ENCODE measurements around the gene IL18BP.

IL18BP gene

DNA sequence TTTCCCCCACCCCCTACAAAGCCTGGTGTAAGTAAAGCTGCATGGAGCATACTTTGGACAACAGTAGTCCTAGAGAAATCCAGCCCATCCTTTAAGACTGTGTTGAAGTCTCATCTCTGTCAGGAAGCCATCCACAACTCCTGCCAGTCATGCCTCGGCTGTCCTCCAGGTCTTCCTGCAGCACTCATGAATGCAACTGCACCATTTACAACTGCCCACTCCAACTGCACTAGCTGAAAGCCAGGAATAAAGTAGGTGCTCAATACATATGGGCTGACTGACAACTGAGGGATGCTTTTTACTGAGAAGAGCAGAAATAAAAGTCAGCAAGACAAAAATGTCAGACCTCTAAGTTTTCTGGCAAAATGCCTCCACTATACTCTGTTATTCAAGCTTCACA is 27.4 kb downstream of the IL18BP start:
- no peak overlapping the region for H3K4me3 ChIP-seq (ENCODE audit: insufficient read depth, low read depth, low read length)
- no peaks in the 10 kb centered on the region for H3K4me1 ChIP-seq (ENCODE audit: control insufficient read depth, insufficient read depth, low read length)
- no peaks in the 10 kb centered on the region for H3K27me3 ChIP-seq (ENCODE audit: control insufficient read depth, insufficient read depth, low read length, poor library complexity, severe bottlenecking)
- no peaks in the 10 kb centered on the region for H3K9me3 ChIP-seq (ENCODE audit: control insufficient read depth, low read length)
- H3K36me3 ChIP-seq (ENCODE audit: control insufficient read depth, insufficient read depth, low read length): peaks cover 42% of the 10 kb centered on the region
- 87 to 88% methylated on average over 1 of the region's 1 CpG for WGBS, 2 experiments
- peak overlapping the region; percentile 12 for H3K27ac ChIP-seq (ENCODE audit: insufficient read depth, low read depth, low read length, poor library complexity, severe bottlenecking)

DNA sequence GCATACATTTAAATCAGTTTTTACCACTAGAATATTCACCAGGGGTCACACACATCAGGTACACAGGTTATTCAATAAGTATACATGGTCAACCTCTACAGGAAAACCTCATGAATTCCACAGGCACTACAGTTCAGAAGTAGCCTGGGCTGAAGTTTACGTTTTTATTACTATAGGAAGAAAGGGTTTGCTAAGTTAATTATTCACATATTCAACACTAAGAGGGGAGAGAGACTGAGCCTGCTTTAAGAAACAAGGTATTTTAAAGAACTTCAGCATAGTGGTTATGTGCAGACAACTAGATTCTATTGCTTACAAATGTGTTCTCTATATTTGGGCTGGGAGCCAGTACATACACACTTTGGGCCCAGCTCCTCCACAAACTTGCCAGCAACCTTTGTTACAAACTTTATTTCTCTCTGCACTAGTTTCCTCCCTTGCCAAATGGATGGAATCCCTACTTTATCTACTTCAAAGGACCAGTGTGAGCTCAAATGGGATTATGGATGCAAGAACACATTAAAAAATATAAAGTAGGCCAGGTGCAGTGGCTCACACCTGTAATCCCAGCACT is 31.9 kb downstream of the IL18BP start:
- 100% methylated on average over 1 of the region's 1 CpG; no CpG with 5 or more reads in 1 of the 2 experiments for WGBS, 2 experiments
- no peaks in the 10 kb centered on the region for H3K4me1 ChIP-seq (ENCODE audit: control insufficient read depth, insufficient read depth, low read length)
- peaks cover 28% of the 10 kb centered on the region for H3K36me3 ChIP-seq (ENCODE audit: control insufficient read depth, insufficient read depth, low read length)
- no peaks in the 10 kb centered on the region for H3K9me3 ChIP-seq (ENCODE audit: control insufficient read depth, low read length)
- no peak overlapping the region for H3K4me3 ChIP-seq (ENCODE audit: insufficient read depth, low read depth, low read length)
- H3K27ac ChIP-seq (ENCODE audit: insufficient read depth, low read depth, low read length, poor library complexity, severe bottlenecking): no peak overlapping the region
- no peaks in the 10 kb centered on the region for H3K27me3 ChIP-seq (ENCODE audit: control insufficient read depth, insufficient read depth, low read length, poor library complexity, severe bottlenecking)

DNA sequence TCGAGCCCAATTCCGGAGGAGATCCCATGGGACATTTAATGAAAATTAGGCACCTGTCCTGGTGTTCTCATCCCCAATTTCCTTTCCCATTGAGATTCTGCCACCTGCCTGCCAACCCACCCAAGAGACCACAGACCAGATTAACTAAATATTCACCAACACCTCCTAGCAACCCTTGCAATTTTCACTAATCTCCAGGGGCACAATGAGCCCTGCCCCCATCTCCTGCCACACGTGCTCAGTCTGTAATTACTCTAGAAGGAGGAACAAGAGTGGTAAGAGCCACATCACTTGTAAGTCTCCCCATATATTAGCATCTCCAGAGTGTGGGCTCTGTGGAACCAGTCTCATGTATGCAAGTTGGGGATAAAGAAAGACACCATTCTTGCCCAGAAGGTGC is 38.0 kb downstream of the IL18BP start:
- no peak overlapping the region for H3K27ac ChIP-seq (ENCODE audit: insufficient read depth, low read depth, low read length, poor library complexity, severe bottlenecking)
- H3K9me3 ChIP-seq (ENCODE audit: control insufficient read depth, low read length): no peaks in the 10 kb centered on the region
- H3K4me1 ChIP-seq (ENCODE audit: control insufficient read depth, insufficient read depth, low read length): peaks cover 12% of the 10 kb centered on the region
- no peaks in the 10 kb centered on the region for H3K27me3 ChIP-seq (ENCODE audit: control insufficient read depth, insufficient read depth, low read length, poor library complexity, severe bottlenecking)
- no peak overlapping the region for H3K4me3 ChIP-seq (ENCODE audit: insufficient read depth, low read depth, low read length)
- H3K36me3 ChIP-seq (ENCODE audit: control insufficient read depth, insufficient read depth, low read length): peaks cover 20% of the 10 kb centered on the region
- 83 to 89% methylated on average over 3 of the region's 3 CpGs for WGBS, 2 experiments

DNA sequence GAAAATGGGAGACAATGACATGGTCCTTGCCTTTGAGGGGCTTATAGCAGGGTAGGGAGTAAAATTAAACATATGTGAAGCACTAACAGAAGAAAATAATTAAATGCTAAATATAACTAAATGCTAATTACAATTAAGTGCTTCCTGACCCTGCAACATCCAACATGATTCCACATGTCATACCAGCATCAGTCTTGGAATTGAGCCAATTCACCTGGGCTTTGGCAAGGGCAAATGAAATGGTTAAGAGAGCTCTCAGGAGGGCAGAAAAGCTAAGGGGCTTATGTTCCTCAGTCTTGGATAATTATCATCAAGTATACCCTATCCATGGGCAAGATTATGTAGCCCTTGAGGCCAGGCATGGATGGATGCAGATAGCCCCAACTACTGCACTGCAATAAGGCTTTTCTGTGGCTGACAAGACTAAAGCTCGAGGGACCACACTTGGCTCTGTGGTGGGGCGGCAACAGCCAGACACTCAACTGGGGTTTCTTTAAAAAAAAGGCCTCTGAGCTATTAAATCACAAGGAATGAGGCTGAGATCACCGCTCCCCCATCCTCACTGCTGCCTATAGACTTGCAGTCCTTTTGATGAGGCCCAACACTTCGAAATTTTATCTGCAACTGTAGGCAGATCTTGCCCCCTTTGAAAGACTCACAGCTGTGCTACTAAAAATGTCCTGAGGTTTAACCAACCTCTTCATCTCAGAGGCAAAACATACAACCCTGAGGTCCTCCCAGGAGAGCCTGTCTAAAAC is 39.0 kb downstream of the IL18BP start:
- H3K4me1 ChIP-seq (ENCODE audit: control insufficient read depth, insufficient read depth, low read length): peaks cover 16% of the 10 kb centered on the region
- no peak overlapping the region for H3K27ac ChIP-seq (ENCODE audit: insufficient read depth, low read depth, low read length, poor library complexity, severe bottlenecking)
- 87 to 91% methylated on average over 4 of the region's 4 CpGs for WGBS, 2 experiments
- no peaks in the 10 kb centered on the region for H3K9me3 ChIP-seq (ENCODE audit: control insufficient read depth, low read length)
- H3K36me3 ChIP-seq (ENCODE audit: control insufficient read depth, insufficient read depth, low read length): peaks cover 20% of the 10 kb centered on the region
- peak overlapping the region; percentile 21 for H3K4me3 ChIP-seq (ENCODE audit: insufficient read depth, low read depth, low read length)
- no peaks in the 10 kb centered on the region for H3K27me3 ChIP-seq (ENCODE audit: control insufficient read depth, insufficient read depth, low read length, poor library complexity, severe bottlenecking)

DNA sequence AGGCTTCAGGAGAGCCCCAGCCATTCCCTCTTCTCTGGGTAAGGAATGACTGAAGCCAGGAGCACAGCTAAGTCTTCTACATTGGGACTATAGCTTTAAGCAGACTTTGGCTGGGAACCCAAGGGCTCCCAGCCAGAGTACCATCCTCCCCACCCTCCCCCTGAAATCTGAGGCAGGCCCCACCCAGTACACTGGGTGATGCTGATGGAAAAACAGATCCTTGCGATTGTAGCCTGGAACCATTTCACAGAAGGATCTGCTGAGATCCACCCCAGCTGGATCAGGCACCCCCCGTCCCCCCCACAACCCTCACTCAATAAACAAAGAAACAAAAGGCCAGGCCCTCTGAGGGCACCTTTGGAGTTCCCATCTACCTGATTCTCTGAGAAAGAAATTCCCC is 39.8 kb downstream of the IL18BP start:
- WGBS, 2 experiments: 50 to 60% methylated on average over 2 of the region's 2 CpGs
- Histone ChIP-seq H3K4me3 (ENCODE audit: insufficient read depth, low read depth, low read length) (peak overlapping the region; percentile 21), H3K36me3 (ENCODE audit: control insufficient read depth, insufficient read depth, low read length) (peaks cover 20% of the 10 kb centered on the region), H3K9me3 (ENCODE audit: control insufficient read depth, low read length) (no peaks in the 10 kb centered on the region), H3K4me1 (ENCODE audit: control insufficient read depth, insufficient read depth, low read length) (peaks cover 16% of the 10 kb centered on the region), H3K27ac (ENCODE audit: insufficient read depth, low read depth, low read length, poor library complexity, severe bottlenecking) (no peak overlapping the region), H3K27me3 (ENCODE audit: control insufficient read depth, insufficient read depth, low read length, poor library complexity, severe bottlenecking) (no peaks in the 10 kb centered on the region)

DNA sequence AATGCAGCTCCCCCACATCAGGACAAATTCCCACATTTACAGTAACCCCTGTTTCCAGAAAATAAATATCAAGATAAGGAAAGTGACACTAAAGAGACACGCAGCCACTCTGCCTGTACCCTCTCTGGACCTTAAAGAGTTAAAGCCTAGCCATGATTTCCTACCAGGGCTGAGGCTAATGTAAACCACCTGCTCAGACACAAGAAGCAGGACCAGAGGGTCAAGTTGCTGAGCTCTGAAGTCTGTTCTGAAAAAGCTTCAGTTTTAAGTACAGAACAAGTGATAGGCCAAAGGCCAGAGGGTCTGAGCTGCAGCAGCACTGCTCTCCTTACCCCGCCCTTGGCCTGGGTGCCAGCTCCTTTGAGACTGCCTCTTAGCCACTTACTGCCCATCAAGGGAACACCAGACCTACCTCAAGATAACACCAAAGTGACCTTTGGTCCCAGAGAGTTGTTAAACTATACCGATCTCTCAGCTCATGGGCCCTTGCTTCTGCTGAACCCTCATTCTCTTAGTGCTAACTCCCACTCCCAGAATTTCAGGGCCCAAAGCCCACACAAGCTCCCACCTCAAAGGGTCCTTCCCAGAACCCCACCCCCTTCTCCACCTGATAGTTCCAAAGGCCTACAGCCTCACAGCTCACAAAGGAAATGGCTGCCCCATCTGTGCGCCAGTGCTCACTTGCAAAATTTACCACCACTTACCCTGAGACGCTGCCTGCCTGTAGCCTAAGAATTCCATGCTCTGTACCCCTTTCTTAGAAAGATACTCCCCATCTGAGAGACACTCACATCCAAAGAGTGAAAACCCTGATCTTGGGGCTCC is 40.5 kb downstream of the IL18BP start:
- WGBS, 2 experiments: 71 to 74% methylated on average over 5 of the region's 5 CpGs
- no peaks in the 10 kb centered on the region for H3K9me3 ChIP-seq (ENCODE audit: control insufficient read depth, low read length)
- peaks cover 20% of the 10 kb centered on the region for H3K36me3 ChIP-seq (ENCODE audit: control insufficient read depth, insufficient read depth, low read length)
- no peaks in the 10 kb centered on the region for H3K27me3 ChIP-seq (ENCODE audit: control insufficient read depth, insufficient read depth, low read length, poor library complexity, severe bottlenecking)
- H3K27ac ChIP-seq (ENCODE audit: insufficient read depth, low read depth, low read length, poor library complexity, severe bottlenecking): peak overlapping the region; percentile 27
- peak overlapping the region; percentile 55 for H3K4me3 ChIP-seq (ENCODE audit: insufficient read depth, low read depth, low read length)
- H3K4me1 ChIP-seq (ENCODE audit: control insufficient read depth, insufficient read depth, low read length): peaks cover 16% of the 10 kb centered on the region

DNA sequence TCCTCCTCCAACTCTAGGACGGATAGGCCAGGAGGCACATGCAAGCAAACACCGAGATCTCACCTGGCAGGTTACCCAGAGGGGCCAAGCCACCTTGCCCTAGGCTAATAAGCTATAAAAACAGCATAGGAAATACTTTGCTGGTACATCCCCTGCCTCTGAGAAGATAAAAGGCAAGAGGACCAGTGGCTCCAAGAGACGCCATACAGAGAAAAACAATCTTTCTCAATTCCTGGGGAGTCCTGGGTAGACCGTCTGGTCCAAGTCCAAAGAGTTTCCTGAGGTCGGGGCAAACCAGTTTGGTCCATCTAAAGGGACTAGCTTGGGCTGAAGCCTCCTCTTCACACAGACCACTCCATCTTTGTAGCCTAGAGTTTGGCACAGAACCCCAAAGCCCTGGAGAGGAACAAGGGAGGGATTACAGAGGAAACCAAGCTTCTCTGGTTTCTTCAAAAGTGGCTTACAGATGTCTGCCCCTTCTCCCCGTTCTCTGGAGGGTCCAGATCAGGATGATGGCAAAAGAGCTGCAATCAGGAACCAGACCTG is 41.2 kb downstream of the IL18BP start:
- 66 to 67% methylated on average over 6 of the region's 6 CpGs for WGBS, 2 experiments
- Histone ChIP-seq H3K9me3 (ENCODE audit: control insufficient read depth, low read length) (no peaks in the 10 kb centered on the region), H3K27ac (ENCODE audit: insufficient read depth, low read depth, low read length, poor library complexity, severe bottlenecking) (no peak overlapping the region), H3K4me3 (ENCODE audit: insufficient read depth, low read depth, low read length) (peak overlapping the region; percentile 55), H3K4me1 (ENCODE audit: control insufficient read depth, insufficient read depth, low read length) (peaks cover 16% of the 10 kb centered on the region), H3K27me3 (ENCODE audit: control insufficient read depth, insufficient read depth, low read length, poor library complexity, severe bottlenecking) (no peaks in the 10 kb centered on the region), H3K36me3 (ENCODE audit: control insufficient read depth, insufficient read depth, low read length) (peaks cover 15% of the 10 kb centered on the region)

DNA sequence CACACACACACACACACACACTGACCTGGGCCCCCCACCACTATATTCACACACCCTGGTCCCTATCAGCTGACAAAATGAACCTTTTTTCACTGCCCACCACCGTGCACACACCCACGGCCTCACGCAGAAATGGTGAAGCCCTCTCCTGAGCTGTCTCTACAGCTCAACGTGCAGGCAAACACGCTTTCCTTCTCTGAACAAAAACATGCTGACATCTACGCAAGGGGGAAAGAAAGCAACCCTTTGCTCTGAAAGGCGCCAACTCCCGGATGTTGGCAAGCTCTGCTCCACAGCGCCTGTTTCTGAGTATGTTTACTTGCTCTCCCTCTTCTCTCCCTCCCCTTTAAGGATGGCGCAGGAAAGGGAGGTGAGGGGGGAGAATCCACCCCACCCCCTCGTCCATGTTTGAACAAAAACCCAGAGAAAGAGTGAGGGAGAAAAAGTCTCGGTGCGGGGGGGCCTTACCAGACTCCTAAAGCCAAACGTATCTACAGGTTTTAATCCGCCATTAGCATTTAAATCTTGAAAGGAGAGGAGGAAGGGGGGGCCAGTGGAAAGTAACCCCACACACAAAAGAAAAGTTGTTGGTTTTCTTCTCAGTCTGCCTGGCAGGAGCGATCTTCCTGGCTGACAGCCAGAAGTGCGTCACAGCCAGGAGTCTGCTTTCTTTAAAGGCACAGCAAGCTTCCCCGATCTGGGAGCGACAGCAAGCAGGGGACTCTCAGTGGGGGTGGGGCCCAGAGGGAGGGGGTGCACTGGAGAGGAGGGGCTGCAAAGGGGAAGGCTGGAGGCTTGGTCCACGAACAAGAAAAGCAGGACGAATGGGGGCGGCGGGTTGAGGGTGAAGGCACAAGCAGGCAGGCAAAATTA is 42.0 kb downstream of the IL18BP start:
- 1 to 2% methylated on average over 18 to 23 of the region's 23 CpGs for WGBS, 2 experiments
- Histone ChIP-seq H3K27me3 (ENCODE audit: control insufficient read depth, insufficient read depth, low read length, poor library complexity, severe bottlenecking) (no peaks in the 10 kb centered on the region), H3K27ac (ENCODE audit: insufficient read depth, low read depth, low read length, poor library complexity, severe bottlenecking) (peak overlapping the region; percentile 97), H3K4me1 (ENCODE audit: control insufficient read depth, insufficient read depth, low read length) (peaks cover 16% of the 10 kb centered on the region), H3K36me3 (ENCODE audit: control insufficient read depth, insufficient read depth, low read length) (peaks cover 7% of the 10 kb centered on the region), H3K9me3 (ENCODE audit: control insufficient read depth, low read length) (no peaks in the 10 kb centered on the region), H3K4me3 (ENCODE audit: insufficient read depth, low read depth, low read length) (peak overlapping the region; percentile 55)

DNA sequence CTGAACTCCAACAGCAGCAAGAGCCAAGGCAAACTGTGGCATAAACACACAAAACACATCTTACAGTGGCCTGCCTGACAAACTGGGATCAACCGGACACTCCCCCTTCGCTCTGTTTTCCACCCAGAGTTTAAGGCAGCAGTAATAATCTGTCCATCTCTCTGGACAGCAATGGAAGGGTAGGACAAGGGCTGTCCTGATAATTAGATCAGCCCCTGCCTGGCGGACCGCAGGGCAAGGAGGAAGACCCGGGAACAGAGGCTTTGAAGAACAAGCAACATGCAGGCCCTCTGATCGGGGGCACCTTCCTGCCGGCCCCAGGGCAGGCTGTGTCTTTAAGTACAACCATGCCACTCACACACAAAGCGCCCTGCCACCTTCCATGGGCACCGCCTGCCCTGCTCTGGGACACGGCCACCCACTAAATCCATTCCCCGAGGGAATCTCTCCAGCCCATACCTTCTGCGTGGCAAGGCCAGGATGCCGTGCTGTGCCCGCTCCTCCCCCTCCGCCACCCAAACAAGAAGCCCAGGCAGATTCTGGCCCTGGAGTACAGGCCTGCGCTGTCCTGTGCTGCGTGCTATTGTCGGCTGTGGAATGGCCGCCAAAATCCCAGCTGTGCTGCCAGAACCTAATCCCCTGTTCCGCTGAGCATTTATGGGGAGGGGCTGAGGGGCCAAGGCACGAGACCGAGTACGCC is 42.8 kb downstream of the IL18BP start:
- H3K36me3 ChIP-seq (ENCODE audit: control insufficient read depth, insufficient read depth, low read length): peaks cover 6% of the 10 kb centered on the region
- H3K27ac ChIP-seq (ENCODE audit: insufficient read depth, low read depth, low read length, poor library complexity, severe bottlenecking): peak overlapping the region; percentile 97
- H3K27me3 ChIP-seq (ENCODE audit: control insufficient read depth, insufficient read depth, low read length, poor library complexity, severe bottlenecking): no peaks in the 10 kb centered on the region
- no peaks in the 10 kb centered on the region for H3K9me3 ChIP-seq (ENCODE audit: control insufficient read depth, low read length)
- peaks cover 16% of the 10 kb centered on the region for H3K4me1 ChIP-seq (ENCODE audit: control insufficient read depth, insufficient read depth, low read length)
- H3K4me3 ChIP-seq (ENCODE audit: insufficient read depth, low read depth, low read length): peak overlapping the region; percentile 55
- WGBS, 2 experiments: 6% methylated on average over 23 of the region's 23 CpGs

Data from ectodermal cell (in vitro differentiated cells).